Measurements from ENCODE around the gene SPACDR. TPM values are rescaled to one million over a fixed set of nuclear protein-coding genes. Genes with fewer than 3 reads are reported as not detected.
"Not testable (repeated sequence)": the region's sequence is repeated elsewhere in the genome, so short reads cannot be mapped to it uniquely, and the experiment has no call there.

Gene SPACDR
- total RNA-seq, 1 experiment from 2014 or later = not detected

DNA sequence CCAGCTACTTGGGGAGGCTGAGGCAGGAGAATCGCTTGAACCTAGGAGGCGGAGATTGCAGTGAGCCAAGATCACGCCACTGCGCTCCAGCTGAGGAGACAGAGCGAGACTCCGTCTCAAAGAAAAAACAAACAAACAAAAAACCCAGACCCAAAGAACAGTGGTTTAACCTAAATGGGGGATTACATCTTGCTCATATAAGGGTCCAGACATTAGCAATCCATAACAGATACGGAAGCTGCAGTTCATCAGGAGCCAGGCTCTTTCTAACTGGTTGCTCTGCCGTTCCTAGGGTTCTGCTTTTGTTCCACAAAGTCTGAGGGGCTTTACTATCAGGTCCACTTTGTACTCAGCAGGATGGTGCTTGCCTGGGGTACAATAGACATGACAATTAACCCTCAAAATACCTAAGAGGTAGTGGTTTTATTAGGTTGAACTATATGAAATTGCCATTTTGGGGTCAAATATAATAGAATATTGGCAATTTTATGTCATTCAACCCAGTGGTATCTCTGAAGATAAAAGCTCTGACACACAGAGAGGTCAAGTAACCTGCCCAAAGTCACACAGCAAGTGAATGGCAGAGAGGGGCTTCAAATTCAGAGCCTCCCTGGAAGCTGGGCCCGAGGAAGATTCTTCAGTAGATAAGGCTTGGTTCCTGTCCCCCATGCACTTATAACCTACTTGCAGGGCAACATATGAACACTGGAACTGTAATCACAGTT lies 41.0 kb upstream of the SPACDR start:
- Mint-ChIP-seq H3K4me3 (no peak overlapping the region), H3K27me3 (ENCODE audit: low read depth) (no peaks in the 10 kb centered on the region; the same call in 1 of the 2 replicates), H3K36me3 (ENCODE audit: insufficient read depth in 1 of 3, low read depth in 3 of 3) (no peaks in the 10 kb centered on the region), H3K9me3 (no peaks in the 10 kb centered on the region), H3K27ac (no peak overlapping the region), H3K4me1 (peaks cover 2 to 3% of the 10 kb centered on the region in 2 experiments; a peak in 2 of 4 replicates)
- TF ChIP-seq, protein P1, sequence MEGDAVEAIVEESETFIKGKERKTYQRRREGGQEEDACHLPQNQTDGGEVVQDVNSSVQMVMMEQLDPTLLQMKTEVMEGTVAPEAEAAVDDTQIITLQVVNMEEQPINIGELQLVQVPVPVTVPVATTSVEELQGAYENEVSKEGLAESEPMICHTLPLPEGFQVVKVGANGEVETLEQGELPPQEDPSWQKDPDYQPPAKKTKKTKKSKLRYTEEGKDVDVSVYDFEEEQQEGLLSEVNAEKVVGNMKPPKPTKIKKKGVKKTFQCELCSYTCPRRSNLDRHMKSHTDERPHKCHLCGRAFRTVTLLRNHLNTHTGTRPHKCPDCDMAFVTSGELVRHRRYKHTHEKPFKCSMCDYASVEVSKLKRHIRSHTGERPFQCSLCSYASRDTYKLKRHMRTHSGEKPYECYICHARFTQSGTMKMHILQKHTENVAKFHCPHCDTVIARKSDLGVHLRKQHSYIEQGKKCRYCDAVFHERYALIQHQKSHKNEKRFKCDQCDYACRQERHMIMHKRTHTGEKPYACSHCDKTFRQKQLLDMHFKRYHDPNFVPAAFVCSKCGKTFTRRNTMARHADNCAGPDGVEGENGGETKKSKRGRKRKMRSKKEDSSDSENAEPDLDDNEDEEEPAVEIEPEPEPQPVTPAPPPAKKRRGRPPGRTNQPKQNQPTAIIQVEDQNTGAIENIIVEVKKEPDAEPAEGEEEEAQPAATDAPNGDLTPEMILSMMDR (conservative IDR thresholded peaks at IDR 0.05) = no peak
- no peak overlapping the region for H2AK5ac ChIP-seq (ENCODE audit: insufficient read length, low read length)
- H3K4ac ChIP-seq (ENCODE audit: low read depth, low read length) = no peak overlapping the region
- no peaks in the 10 kb centered on the region for H3K27me3 ChIP-seq (ENCODE audit: insufficient read depth, low read length)
- no peaks in the 10 kb centered on the region for H3K9me3 ChIP-seq (ENCODE audit: control insufficient read depth, low read depth, low read length)
- H3K4me1 ChIP-seq (ENCODE audit: insufficient read depth, low read length) = no peaks in the 10 kb centered on the region
- no peaks in the 10 kb centered on the region for H3K23me2 ChIP-seq (ENCODE audit: insufficient read length, low read depth, low read length, poor library complexity, severe bottlenecking)
- no peaks in the 10 kb centered on the region for H4K20me1 ChIP-seq (ENCODE audit: control insufficient read depth, insufficient read depth, insufficient read length)
- no peak overlapping the region for H2AFZ ChIP-seq (ENCODE audit: low read length)
- H3K27ac ChIP-seq (ENCODE audit: insufficient read length, low read depth, low read length) = no peak overlapping the region
- no peak overlapping the region for H2BK15ac ChIP-seq (ENCODE audit: low read depth, low read length)
- H4K91ac ChIP-seq (ENCODE audit: insufficient read length, low read depth, low read length) = no peak overlapping the region
- H3K79me2 ChIP-seq (ENCODE audit: insufficient read depth, low read length) = no peaks in the 10 kb centered on the region
- no peak overlapping the region for H3K56ac ChIP-seq (ENCODE audit: insufficient read length, low read depth, low read length)
- H3K79me1 ChIP-seq (ENCODE audit: insufficient read depth, low read depth, low read length, poor library complexity, severe bottlenecking) = no peaks in the 10 kb centered on the region
- no CpG with 5 or more reads among the region's 9 CpGs for WGBS (ENCODE audit: extremely low coverage, insufficient read length, low lambda C conversion rate)
- no peak overlapping the region for H3T11ph ChIP-seq (ENCODE audit: low read length)
- no peak overlapping the region for H3K4me2 ChIP-seq (ENCODE audit: insufficient read depth, insufficient read length, low read length)
- H2BK120ac ChIP-seq (ENCODE audit: low read depth, low read length, poor library complexity, severe bottlenecking) = no peak overlapping the region
- H3K9ac ChIP-seq (ENCODE audit: extremely low read depth, insufficient read length, low read length) = no peak overlapping the region
- no peak for DNase-seq
- no peak overlapping the region for H3K18ac ChIP-seq (ENCODE audit: insufficient read length, low read depth, low read length)
- no peak overlapping the region for H3K23ac ChIP-seq (ENCODE audit: insufficient read length, low read depth, low read length)
- H4K5ac ChIP-seq (ENCODE audit: insufficient read length, low read depth, low read length) = no peak overlapping the region
- no peak overlapping the region for H2BK5ac ChIP-seq (ENCODE audit: insufficient read length, low read length)
- H4K8ac ChIP-seq (replicated peaks; ENCODE audit: insufficient read length, low read depth, low read length) = no peak overlapping the region
- no peak overlapping the region for H2BK20ac ChIP-seq (ENCODE audit: low read depth, low read length, poor library complexity, severe bottlenecking)
- no peak overlapping the region for H2BK12ac ChIP-seq (ENCODE audit: insufficient read length, low read depth, low read length)
- H3K14ac ChIP-seq (ENCODE audit: insufficient read depth, low read length) = no peak overlapping the region

DNA sequence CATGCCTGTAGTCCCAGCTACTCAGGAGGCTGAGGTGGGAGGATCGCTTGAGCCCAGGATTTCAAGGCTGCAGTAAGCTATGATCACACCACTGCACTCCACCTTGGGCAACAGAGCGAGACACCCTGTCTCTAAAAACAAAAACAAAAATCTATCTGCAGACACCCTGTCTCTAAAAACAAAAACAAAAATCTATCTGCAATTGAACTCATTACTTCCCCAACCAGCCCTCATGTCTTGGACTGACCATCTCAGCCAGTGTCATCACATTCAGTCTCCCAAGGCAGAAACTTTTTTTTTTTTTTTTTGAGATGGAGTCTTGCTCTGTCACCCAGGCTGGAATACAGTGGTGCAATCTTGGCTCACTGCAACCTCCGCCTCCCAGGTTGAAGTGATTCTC lies 40.0 kb upstream of the SPACDR start:
- not testable (repeated sequence) for H4K5ac ChIP-seq (ENCODE audit: insufficient read length, low read depth, low read length); H2BK20ac ChIP-seq (ENCODE audit: low read depth, low read length, poor library complexity, severe bottlenecking); H3K9me3 ChIP-seq (ENCODE audit: control insufficient read depth, low read depth, low read length); H3K27ac Mint-ChIP-seq; H3K4me2 ChIP-seq (ENCODE audit: insufficient read depth, insufficient read length, low read length); H3K9ac ChIP-seq (ENCODE audit: extremely low read depth, insufficient read length, low read length); H2BK15ac ChIP-seq (ENCODE audit: low read depth, low read length); H4K8ac ChIP-seq (replicated peaks; ENCODE audit: insufficient read length, low read depth, low read length); H3T11ph ChIP-seq (ENCODE audit: low read length); H3K4me1 Mint-ChIP-seq; H3K23me2 ChIP-seq (ENCODE audit: insufficient read length, low read depth, low read length, poor library complexity, severe bottlenecking); H2BK120ac ChIP-seq (ENCODE audit: low read depth, low read length, poor library complexity, severe bottlenecking); H3K4me1 ChIP-seq (ENCODE audit: insufficient read depth, low read length); H3K18ac ChIP-seq (ENCODE audit: insufficient read length, low read depth, low read length); H3K27me3 ChIP-seq (ENCODE audit: insufficient read depth, low read length); H2BK12ac ChIP-seq (ENCODE audit: insufficient read length, low read depth, low read length); H3K14ac ChIP-seq (ENCODE audit: insufficient read depth, low read length); H3K36me3 Mint-ChIP-seq (ENCODE audit: insufficient read depth in 1 of 3, low read depth in 3 of 3); H4K91ac ChIP-seq (ENCODE audit: insufficient read length, low read depth, low read length); H4K20me1 ChIP-seq (ENCODE audit: control insufficient read depth, insufficient read depth, insufficient read length); H3K27ac ChIP-seq (ENCODE audit: insufficient read length, low read depth, low read length); H3K79me1 ChIP-seq (ENCODE audit: insufficient read depth, low read depth, low read length, poor library complexity, severe bottlenecking); H3K56ac ChIP-seq (ENCODE audit: insufficient read length, low read depth, low read length); H3K9me3 Mint-ChIP-seq; H2AFZ ChIP-seq (ENCODE audit: low read length); H3K4ac ChIP-seq (ENCODE audit: low read depth, low read length); H2BK5ac ChIP-seq (ENCODE audit: insufficient read length, low read length); H3K27me3 Mint-ChIP-seq (ENCODE audit: low read depth); H3K23ac ChIP-seq (ENCODE audit: insufficient read length, low read depth, low read length); H3K4me3 Mint-ChIP-seq; DNase-seq; H2AK5ac ChIP-seq (ENCODE audit: insufficient read length, low read length); H3K79me2 ChIP-seq (ENCODE audit: insufficient read depth, low read length)
- no CpG with 5 or more reads among the region's 3 CpGs for WGBS (ENCODE audit: extremely low coverage, insufficient read length, low lambda C conversion rate)

Measured in H9 (cell line).